G401 (cell line): ENCODE data around the gene NDUFB10. TPM values are rescaled to one million over a fixed set of nuclear protein-coding genes. Genes with fewer than 3 reads are reported as not detected.
"Not testable (repeated sequence)": the region's sequence is repeated elsewhere in the genome, so short reads cannot be mapped to it uniquely, and the experiment has no call there.

Source experiments
- DNase-seq: peaks from one replicate; pipeline ENCODE4 v3.0.0-alpha.2; 2015; ENCODE audit warnings: low spot score
- in situ Hi-C: cut with HindIII; loops from 2 replicates; pipeline ENCODE4 v1.10.0; 2016; ENCODE audit warnings: low sequenced_read_pairs, mixed read lengths
- total RNA-seq: library from RNA; depleted of rRNA; stranded (reverse); fragments of >200 nt; shearing (Covaris generic); gene quantifications from 2 replicates; pipeline ENCODE4 v1.2.3, GENCODE V29; 2014

The NDUFB10 gene
- total RNA-seq, 1 experiment from 2014 or later: 361 TPM

- DNase-seq: peak; percentile 99
- in situ Hi-C loops: no loop called here
These were observed 16.3 kb upstream of the NDUFB10 start, which contains the start of gene MSRB1 for GRCh38 chr16:1942810-1943726. Gene MSRB1 (minus strand): TSS chr16:1943199. CDS start chr16:1943156, 43 bp downstream.

DNA sequence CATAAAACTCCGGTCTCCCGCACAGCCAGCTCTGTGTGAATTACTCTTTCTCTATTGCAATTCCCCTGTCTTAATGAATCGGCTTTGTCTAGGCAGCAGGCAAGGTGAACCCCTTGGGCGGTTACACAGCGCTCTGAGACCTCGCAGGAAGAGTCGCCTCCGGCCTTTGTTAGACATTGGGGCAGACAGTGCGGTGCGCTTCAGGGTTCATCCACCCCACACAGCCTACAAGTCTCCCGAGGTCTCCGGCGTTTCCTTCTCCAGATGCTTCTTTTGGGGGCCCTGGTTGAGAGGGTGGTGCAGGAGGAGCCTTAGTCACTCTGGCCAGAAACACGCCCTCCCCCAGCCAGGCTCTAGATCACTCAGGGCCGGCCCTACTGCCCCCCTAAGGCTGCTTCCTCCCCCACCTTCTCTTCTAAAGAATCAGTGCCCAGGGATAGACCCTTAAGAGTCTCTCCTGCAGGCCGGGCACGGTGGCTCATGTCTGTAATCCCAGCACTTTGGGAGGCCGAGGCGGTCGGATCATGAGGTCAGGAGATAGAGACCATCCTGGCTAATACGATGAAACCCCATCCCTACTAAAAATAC is 14.6 kb upstream of the NDUFB10 start:
- no peak for DNase-seq
- in situ Hi-C loops: no loop called here

DNA sequence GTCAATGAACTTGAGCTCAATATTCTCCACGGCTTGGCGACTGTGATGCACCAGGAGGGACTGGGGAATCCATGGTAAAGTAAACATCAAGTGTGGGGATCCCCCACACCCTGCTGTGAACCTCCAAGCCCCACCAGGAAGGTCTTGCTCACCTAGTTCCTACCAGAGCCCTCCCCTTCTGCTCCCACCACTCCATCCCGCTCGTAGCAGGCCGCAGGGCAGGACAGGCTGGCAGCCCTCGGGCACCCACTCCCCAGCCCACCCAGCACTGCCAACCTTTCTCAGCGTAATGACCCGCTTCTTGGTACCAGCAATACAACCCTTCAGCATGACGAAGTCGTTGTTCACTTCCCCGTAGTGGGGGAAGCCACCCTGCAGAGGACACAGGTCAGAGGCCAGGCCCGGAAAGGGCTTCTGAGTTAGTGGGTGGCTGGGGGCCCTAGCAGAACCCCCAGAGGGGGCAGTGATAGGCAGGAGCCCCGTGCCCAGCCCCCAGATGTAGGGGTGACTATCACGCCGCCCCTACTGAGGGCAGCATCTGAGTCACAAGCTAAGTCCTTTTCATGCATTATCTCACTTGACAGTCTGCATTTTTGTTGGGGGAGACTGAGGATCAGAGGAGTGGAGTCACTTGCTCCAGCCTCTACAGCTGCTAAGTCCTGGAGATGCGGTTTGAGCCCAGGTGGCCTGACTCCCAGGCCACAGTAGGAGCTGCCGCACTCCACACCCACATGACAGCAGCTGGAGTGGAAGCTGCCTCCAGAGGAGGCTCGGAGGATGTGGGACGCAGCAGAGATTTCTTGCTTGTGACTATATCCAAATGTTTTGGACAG is 13.6 kb upstream of the NDUFB10 start:
- no peak for DNase-seq
- in situ Hi-C loops: no loop called here

GRCh38 chr16:1946495-1947368 is 12.6 kb upstream of the NDUFB10 start:
- in situ Hi-C loops: no loop called here
- DNase-seq: no peak

DNA sequence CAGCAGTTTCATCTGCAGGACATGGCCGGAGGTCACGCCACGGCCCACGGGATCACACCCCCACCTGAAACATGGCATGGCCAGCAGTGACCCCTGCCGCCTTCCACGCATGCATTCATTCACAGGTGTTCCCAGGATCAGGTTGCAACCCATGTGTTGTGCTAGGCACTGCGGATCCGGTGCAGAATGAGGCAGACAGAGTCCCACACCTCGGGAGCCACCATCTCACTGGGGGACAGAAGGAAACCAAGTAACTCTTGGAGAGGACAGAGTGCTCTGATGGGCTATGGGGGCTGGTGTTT is 12.0 kb upstream of the NDUFB10 start:
- in situ Hi-C loops: no loop called here
- no peak for DNase-seq

- no peak for DNase-seq
- in situ Hi-C loops: no loop called here
These were observed 9.8 kb upstream of the NDUFB10 start for GRCh38 chr16:1949507-1949906.

GRCh38 chr16:1950047-1950446 is 9.3 kb upstream of the NDUFB10 start:
- in situ Hi-C loops: no loop called here
- no peak for DNase-seq

GRCh38 chr16:1950559-1950958 is 8.8 kb upstream of the NDUFB10 start:
- in situ Hi-C loops: no loop called here
- DNase-seq: no peak

- in situ Hi-C loops: no loop called here
- DNase-seq: no peak
These were observed 5.6 kb upstream of the NDUFB10 start for GRCh38 chr16:1953734-1954133.

GRCh38 chr16:1957434-1958142 is 1.8 kb upstream of the NDUFB10 start:
- DNase-seq, in situ Hi-C loops: not testable (repeated sequence)

DNA sequence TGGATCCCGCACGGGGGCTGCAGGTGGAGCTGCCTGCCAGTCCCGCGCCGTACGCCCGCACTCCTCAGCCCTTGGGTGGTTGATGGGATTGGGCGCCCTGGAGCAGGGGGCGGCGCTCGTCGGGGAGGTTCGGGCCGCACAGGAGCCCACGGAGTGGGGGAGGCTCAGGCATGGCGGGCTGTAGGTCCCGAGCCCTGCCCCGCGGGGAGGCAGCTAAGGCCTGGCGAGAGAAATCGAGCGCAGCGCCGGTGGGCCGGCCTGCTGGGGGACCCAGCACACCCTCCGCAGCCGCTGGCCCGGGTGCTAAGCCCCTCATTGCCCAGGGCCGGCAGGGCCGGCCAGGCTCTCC is 1.2 kb upstream of the NDUFB10 start:
- DNase-seq, in situ Hi-C loops: not testable (repeated sequence)

GRCh38 chr16:1958715-1959268 is 546 bp upstream of the NDUFB10 start:
- no peak for DNase-seq
- in situ Hi-C loops: no loop called here

- DNase-seq: peak; percentile 56
- in situ Hi-C loops: loop anchor here (10.0 kb wide), 1 partner anchor 106 kb away; no protein-coding TSS in a partner anchor
These were observed 1.6 kb downstream of the NDUFB10 start for GRCh38 chr16:1960665-1961630.

GRCh38 chr16:1961651-1962067 is 2.3 kb downstream of the NDUFB10 start:
- no peak for DNase-seq
- in situ Hi-C loops: loop anchor here (10.0 kb wide), 1 partner anchor 107 kb away; no protein-coding TSS in a partner anchor

DNA sequence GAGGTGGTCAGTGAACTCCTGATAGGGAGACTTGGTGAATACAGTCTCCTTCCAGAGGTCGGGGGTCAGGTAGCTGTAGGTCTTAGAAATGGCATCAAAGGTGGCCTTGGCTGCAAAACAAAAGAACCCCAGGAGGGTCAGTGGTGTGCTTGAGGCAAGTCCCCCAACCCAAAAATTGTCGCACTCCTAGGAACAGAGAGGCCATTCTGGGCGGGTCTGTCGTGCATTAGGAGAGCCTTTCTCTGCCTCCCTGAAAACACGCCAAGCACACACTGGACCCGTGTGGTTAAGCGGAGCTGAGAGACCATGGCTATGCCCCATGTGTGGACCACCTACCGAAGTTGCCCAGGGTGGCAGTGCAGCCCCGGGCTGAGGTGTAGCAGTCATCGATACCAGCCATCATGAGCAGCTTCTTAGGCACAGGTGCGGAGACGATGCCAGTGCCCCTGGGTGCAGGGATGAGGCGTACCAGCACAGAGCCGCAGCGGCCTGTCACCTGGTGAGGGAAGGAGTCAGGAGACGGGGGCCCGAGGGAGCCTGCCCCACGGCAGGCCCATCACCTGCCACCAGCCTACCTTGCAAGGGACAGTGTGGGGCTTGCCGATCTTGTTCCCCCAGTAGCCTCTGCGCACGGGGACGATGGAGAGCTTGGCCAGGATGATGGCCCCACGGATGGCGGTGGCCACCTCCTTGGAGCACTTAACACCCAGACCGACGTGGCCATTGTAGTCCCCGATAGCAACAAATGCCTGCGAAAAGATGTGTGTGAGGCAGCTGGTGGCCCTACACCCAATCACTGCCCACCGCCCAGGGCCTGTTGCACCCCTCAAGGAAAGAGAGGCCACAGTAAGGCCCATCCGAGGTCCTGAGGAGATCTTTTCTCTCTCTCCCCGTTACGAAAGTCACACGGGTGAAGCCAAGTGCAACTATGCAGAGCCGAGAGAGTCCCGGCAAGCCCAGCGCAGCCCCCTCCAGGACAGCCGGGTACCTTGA is 3.1 kb downstream of the NDUFB10 start:
- in situ Hi-C loops: loop anchor here (10.0 kb wide), 1 partner anchor 108 kb away; no protein-coding TSS in a partner anchor
- DNase-seq: not testable (repeated sequence)
